Natural killer cell (primary cell): ENCODE results near the gene SEMA6B. TPM values are rescaled to one million over a fixed set of nuclear protein-coding genes. Genes with fewer than 3 reads are reported as not detected.

Experiments used
- ATAC-seq, 3 donors: fragments of 150-1000 bp in 2 of 3; fragments of 200-7000 bp in 1 of 3; cut with Tn5 transposase; 1 replicate in 1 of 3; 2 replicates in 2 of 3; pipeline ENCODE4 v1.10.0; 2021; ENCODE audit warnings: mild to moderate bottlenecking in 2 of 3, moderate library complexity in 2 of 3
- DNase-seq, 2 donors: peaks; one replicate each; pipeline versions ENCODE4 v3.0.0 to v3.0.0-alpha.2; 2013 to 2021; ENCODE audit warnings: mixed read lengths in 1 of 2
- H3K27ac ChIP-seq: one replicate; pipeline ENCODE4 v1.5.1; 2013; ENCODE audit warnings: mild to moderate bottlenecking, low read length
- H3K27me3 ChIP-seq: one replicate; pipeline ENCODE4 v1.6.1; 2013; ENCODE audit warnings: low read length; ENCODE audit not compliant: control insufficient read depth, insufficient read depth
- H3K36me3 ChIP-seq: one replicate; pipeline ENCODE4 v1.6.1; 2013; ENCODE audit warnings: low read length; ENCODE audit not compliant: control insufficient read depth, insufficient read depth
- H3K4me1 ChIP-seq: one replicate; pipeline ENCODE4 v1.6.1; 2013; ENCODE audit warnings: low read length; ENCODE audit not compliant: control insufficient read depth, insufficient read depth
- H3K4me3 ChIP-seq: one replicate; pipeline ENCODE4 v1.5.1; 2013; ENCODE audit warnings: low read length
- H3K9me3 ChIP-seq: one replicate; pipeline ENCODE4 v1.6.1; 2013; ENCODE audit warnings: low read length; ENCODE audit not compliant: control insufficient read depth, insufficient read depth
- H3K27ac Mint-ChIP-seq, 2 donors: one replicate each; pipeline ENCODE4 v1.8.0; 2022; ENCODE audit warnings: mild to moderate bottlenecking in 2 of 2, mixed read lengths in 2 of 2, moderate library complexity in 1 of 2
- H3K27me3 Mint-ChIP-seq, 2 donors: one replicate each; pipeline ENCODE4 v1.8.0; 2022; ENCODE audit warnings: low read depth in 2 of 2, mixed read lengths in 2 of 2
- H3K36me3 Mint-ChIP-seq: one replicate; pipeline ENCODE4 v1.8.0; 2022; ENCODE audit warnings: mixed read lengths
- H3K4me1 Mint-ChIP-seq, 2 donors: one replicate each; pipeline ENCODE4 v1.8.0; 2022; ENCODE audit warnings: mixed read lengths in 2 of 2
- H3K4me3 Mint-ChIP-seq: one replicate; pipeline ENCODE4 v1.8.0; 2022; ENCODE audit warnings: mild to moderate bottlenecking, moderate library complexity, mixed read lengths
- H3K9me3 Mint-ChIP-seq, 2 donors: one replicate each; pipeline ENCODE4 v1.8.0; 2022; ENCODE audit warnings: mixed read lengths in 2 of 2
- CTCF ChIP-seq: fragments of 200-600 bp; IDR thresholded peaks from one replicate; pipeline ENCODE4 v1.8.0; 2022; ENCODE audit warnings: antibody characterized with exemption
- WGBS: methylation state at CpG from one replicate; pipeline ENCODE4 v1.1.7; 2013; ENCODE audit warnings: missing lambda C conversion rate; ENCODE audit not compliant: insufficient coverage; 5-methylcytosine and 5-hydroxymethylcytosine counted together
- intact Hi-C: fragments of 100-400 bp; cut with micrococcal nuclease; formaldehyde crosslinking; loops from one replicate; pipeline ENCODE4 v1.14.2; 2022
- total RNA-seq, 4 donors: library from RNA; stranded (reverse); fragments of 120-200 nt in 1 of 4; gene quantifications; one replicate each; pipeline versions ENCODE4 v1.2.3 to v1.2.4, GENCODE V29; 2013 to 2022

SEMA6B gene
- total RNA-seq, 3 donors from 2014 or later (not counting 1 experiment from before 2014, with no cell fraction given): 0.50 to 5.4 TPM; not detected in 1

- Histone ChIP-seq H3K27ac (no peak overlapping the region), H3K4me1 (no peaks in the 10 kb centered on the region), H3K36me3 (no peaks in the 10 kb centered on the region), H3K27me3 (peaks cover 4% of the 10 kb centered on the region), H3K9me3 (no peaks in the 10 kb centered on the region), H3K4me3 (no peak overlapping the region)
- Mint-ChIP-seq H3K27me3 (peaks cover 6 to 19% of the 10 kb centered on the region in 2 donors), H3K27ac (no peak overlapping the region), H3K9me3 (no peaks in the 10 kb centered on the region), H3K4me3 (no peak overlapping the region), H3K36me3 (no peaks in the 10 kb centered on the region), H3K4me1 (peaks cover 0 to 12% of the 10 kb centered on the region in 2 donors)
- 80% methylated on average over 22 of the region's 22 CpGs for WGBS
- intact Hi-C loops: loop anchor here (10.0 kb wide), 1 partner anchor 233 kb away; no protein-coding TSS in a partner anchor
- DNase-seq (no peak), ATAC-seq (no peak)
- TF ChIP-seq CTCF: no peak
These were observed 11.9 kb upstream of the SEMA6B start for GRCh38 chr19:4571305-4571917.

- no peaks in the 10 kb centered on the region for H3K9me3 Mint-ChIP-seq
- H3K36me3 Mint-ChIP-seq: no peaks in the 10 kb centered on the region
- 85% methylated on average over 5 of the region's 5 CpGs for WGBS
- H3K27me3 ChIP-seq: peaks cover 4% of the 10 kb centered on the region
- H3K9me3 ChIP-seq: no peaks in the 10 kb centered on the region
- H3K4me3 ChIP-seq: no peak overlapping the region
- peaks cover under 1 to 14% of the 10 kb centered on the region in 2 donors for H3K27me3 Mint-ChIP-seq
- intact Hi-C loops: loop anchor here (10.0 kb wide), 1 partner anchor 234 kb away; no protein-coding TSS in a partner anchor
- TF ChIP-seq CTCF: no peak
- H3K4me1 Mint-ChIP-seq: peaks cover 0 to 10% of the 10 kb centered on the region in 2 donors
- no peaks in the 10 kb centered on the region for H3K4me1 ChIP-seq
- no peak for ATAC-seq
- no peak overlapping the region for H3K4me3 Mint-ChIP-seq
- no peak overlapping the region for H3K27ac Mint-ChIP-seq
- no peak overlapping the region for H3K27ac ChIP-seq
- no peaks in the 10 kb centered on the region for H3K36me3 ChIP-seq
- DNase-seq: no peak
These were observed 11.4 kb upstream of the SEMA6B start for GRCh38 chr19:4570916-4571304.

GRCh38 chr19:4570402-4570801 lies 10.9 kb upstream of the SEMA6B start:
- H3K9me3 ChIP-seq: no peaks in the 10 kb centered on the region
- ATAC-seq: no peak
- no peak overlapping the region for H3K4me3 ChIP-seq
- no peaks in the 10 kb centered on the region for H3K27me3 ChIP-seq
- Mint-ChIP-seq H3K27me3 (peaks cover 0 to 11% of the 10 kb centered on the region in 2 donors), H3K27ac (no peak overlapping the region), H3K4me3 (no peak overlapping the region), H3K4me1 (peaks cover 0 to 8% of the 10 kb centered on the region in 2 donors), H3K36me3 (no peaks in the 10 kb centered on the region), H3K9me3 (no peaks in the 10 kb centered on the region)
- no peaks in the 10 kb centered on the region for H3K36me3 ChIP-seq
- H3K4me1 ChIP-seq: no peaks in the 10 kb centered on the region
- 85% methylated on average over 11 of the region's 11 CpGs for WGBS
- DNase-seq: no peak
- no peak for TF ChIP-seq CTCF
- H3K27ac ChIP-seq: no peak overlapping the region
- intact Hi-C loops: loop anchor here (10.0 kb wide), 1 partner anchor 234 kb away; no protein-coding TSS in a partner anchor

- no peaks in the 10 kb centered on the region for H3K36me3 Mint-ChIP-seq
- Histone ChIP-seq H3K4me1 (no peaks in the 10 kb centered on the region), H3K27ac (no peak overlapping the region), H3K36me3 (no peaks in the 10 kb centered on the region), H3K9me3 (no peaks in the 10 kb centered on the region), H3K4me3 (no peak overlapping the region), H3K27me3 (no peaks in the 10 kb centered on the region)
- no peak overlapping the region for H3K4me3 Mint-ChIP-seq
- peaks cover 0 to 5% of the 10 kb centered on the region in 2 donors for H3K27me3 Mint-ChIP-seq
- 59% methylated on average over 7 of the region's 7 CpGs for WGBS
- no peak for TF ChIP-seq CTCF
- DNase-seq: no peak
- H3K9me3 Mint-ChIP-seq: no peaks in the 10 kb centered on the region
- ATAC-seq: no peak
- peaks cover 0 to 8% of the 10 kb centered on the region in 2 donors for H3K4me1 Mint-ChIP-seq
- intact Hi-C loops: no loop called here
- no peak overlapping the region for H3K27ac Mint-ChIP-seq
These were observed 9.4 kb upstream of the SEMA6B start for GRCh38 chr19:4568886-4569285.
